Hematopoietic multipotent progenitor cell treated with erythropoietin and hydrocortisone succinate and interleukin-3 and kit ligand, for 15 days (in vitro differentiated cells): ENCODE measurements around the gene GLO1.

Experiments
- DNase-seq: peaks from one replicate; pipeline ENCODE4 v3.0.0-alpha.2; 2015; ENCODE audit warnings: low spot score

The GLO1 gene

DNA sequence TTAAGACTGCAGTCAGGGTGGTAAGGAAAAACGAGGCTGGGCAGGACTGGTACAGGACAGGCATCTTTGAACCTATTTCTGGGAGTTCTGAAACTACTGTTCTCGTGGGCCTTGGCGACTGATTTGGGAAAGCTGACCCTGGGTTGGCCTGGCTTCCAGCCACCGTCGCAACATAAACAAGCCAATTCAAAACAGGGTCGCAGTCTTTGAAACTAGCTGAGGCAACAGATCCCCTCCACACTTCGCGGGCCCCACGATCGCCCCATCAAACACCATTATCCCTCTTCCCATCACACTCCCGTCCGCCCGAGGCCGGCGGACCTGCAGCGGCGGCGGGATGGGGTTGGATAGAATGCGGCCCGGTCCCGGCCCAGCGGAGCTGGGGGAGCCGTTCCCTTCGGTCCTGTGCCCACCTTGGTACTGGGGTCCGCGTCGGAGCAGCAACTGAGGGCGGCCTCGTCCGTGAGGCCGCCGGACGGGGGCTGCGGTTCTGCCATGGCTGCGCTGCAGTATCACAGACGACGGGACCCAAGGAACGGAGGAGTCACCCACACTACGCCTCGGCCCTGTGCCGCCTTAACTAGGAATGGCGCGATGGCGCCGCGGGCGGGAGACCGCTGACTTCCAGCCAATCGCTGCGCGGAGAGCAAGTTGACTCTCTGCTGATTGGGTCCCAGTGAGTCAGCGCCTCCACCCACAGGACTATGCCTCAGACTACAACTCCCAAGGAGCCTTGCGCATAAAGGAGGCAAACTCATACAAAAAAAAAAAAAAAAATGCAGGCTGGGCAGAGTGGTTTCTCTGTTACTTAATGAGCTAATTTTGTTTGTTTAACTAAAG is at the start of gene GLO1:
TSS of gene GLO1 (minus strand) at position 588 of the 840 bp plus-strand sequence. CDS start at position 497, 91 bp downstream.
- DNase-seq = peak; percentile 97

DNA sequence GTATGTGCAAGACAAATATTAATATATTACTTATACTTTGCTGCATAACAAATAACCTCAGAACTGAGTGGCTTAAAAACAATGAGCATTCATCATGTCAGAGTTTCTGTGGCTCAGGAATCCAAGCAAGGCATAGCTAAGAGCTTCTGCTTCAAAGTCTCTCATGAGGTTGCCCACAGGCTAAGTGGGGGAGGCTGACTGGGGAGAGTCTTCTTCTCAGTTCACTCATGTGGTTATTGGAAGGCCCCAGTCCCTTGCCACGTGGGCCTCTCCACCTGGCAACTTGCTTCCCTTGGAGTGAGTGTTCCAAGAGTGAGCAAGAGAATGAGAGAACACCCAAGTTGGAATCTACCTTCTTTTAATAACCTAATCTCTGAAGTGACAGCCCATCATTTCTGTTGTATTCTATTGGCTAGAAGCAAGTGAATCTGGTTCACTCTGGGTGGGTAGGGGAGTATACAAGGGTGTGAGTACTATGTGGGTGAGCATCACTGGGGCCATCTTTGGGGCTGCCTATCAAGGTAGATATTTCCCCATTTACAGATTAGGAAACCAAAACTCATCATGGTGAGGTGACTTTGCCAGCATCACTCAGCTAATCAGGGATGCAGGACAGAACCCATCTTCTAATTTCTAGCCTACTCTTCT is 48.1 kb upstream of the GLO1 start:
- no peak for DNase-seq

DNA sequence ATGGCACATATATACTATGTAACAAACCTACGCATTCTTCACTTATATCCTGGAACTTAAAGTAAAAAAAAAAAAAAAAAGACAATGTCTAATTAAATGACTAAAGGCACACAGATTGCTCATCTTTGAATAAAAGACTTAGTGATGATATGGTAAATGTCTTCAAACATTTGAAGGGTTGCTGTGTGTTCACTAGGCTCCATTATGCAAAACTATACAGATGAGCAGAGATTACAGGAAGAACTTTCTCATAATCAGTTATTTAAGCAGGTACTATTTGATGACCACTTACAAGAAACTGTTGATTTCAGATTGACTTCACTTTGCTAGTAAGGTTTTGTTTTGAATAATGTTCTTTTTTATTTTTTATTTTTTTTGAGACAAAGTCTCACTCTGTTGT is 46.5 kb upstream of the GLO1 start:
- no peak for DNase-seq

DNA sequence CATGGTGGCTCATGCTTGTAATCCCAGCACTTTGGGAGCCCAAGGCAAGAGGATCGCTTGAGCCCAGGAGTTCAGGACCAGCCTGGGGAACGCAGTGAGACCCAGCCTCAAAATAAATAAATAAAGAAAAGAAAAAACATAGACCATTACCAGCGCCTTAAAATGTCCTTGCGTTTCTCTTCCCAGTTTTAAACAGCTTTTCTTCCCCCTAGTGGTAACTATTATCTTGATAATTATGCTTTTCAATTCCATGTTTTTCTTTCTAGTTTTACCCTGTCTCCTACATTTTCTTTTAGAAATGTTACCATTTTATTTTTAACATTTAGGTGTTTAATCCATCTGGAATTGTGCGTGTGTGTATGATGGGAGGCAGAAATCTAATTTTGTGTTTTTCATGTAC is 36.6 kb upstream of the GLO1 start:
- no peak for DNase-seq

DNA sequence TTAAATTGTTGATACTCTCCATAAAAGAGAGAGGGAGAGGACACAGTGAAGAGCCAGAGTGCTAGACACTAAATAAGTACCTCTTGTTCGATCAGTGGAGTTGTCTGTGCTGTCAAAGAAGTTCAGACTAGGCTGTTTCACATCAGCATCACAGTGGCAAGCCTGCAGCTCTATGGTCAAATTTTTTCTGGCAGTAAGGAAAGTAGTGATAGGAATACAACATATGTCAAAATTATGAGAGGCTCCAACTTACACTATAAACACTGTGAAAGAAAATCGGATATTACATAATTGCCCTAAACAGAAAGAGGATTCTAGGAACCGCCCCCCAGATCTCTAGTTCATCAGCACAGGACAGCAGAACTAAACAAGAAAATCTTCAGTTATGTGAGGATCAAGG is 35.3 kb upstream of the GLO1 start:
- no peak for DNase-seq

DNA sequence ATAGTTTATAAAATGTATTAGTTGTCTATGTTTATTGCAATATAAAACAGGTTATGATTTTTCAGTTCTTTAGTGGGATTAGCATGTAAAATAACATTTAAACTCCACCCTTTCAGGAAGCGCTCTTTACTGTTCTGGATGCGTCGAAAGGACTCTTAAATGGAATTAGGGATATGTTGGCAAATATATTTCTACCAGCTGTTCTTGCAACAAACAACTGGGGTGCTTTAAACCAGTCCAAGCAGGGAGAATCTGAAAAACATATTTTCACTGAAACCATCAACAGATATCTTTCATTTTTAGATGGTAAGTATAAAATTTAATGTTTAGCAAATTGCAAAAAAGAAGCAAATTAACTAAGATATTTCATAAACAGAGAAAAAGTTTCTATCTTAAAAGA is 34.0 kb upstream of the GLO1 start:
- no peak for DNase-seq

DNA sequence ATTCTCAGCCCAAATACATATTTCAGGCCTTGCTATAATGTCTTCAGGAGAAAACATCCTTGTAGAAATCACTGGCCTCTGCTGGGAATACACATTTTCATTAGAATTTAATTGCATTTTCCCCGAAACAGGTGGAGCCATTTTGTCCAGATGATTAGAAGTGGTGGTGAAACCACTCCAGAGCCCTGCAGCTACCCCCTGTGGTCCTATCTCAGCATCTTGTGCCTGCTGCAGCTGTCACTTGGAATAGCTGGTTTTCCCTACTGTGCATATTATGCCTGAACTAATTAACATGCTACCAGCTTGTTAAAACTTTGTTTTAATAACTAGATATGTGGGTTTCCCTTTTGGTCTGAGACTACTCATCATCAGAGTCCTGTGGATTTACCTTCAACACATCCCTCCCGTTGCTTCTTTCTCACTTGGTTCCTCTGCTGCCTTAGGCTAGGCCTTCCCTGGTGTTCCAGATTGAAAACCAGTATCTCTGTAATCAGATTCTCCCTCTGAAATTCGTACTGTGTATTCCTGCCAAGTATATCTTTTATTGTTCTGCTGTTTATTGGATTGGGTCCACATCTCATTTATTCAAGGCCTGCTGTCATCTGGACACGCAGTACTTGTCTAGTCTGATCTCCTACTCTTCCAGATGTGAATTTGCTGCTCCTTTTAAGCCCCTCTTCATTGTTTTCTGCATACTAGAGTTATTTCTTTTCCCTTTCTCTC is 27.4 kb upstream of the GLO1 start:
- no peak for DNase-seq

DNA sequence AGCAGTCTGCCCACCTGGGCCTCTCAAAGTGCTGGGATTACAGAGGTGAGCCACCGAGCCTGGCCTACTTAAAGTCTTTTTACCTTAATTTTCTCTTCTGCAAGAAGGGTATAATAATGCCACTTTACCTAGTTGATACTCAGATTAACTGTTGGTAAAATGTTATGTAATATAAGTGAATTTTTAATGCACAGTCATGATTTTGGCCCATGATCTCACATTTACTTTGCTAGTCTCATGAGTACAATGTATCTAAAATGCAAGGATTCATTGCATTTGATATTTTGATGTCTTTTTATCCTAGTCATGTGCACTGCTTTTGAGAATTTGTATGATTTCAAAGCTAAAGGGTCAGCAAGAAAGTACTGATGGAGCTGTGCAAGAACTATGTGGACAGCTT is 25.3 kb upstream of the GLO1 start:
- no peak for DNase-seq

DNA sequence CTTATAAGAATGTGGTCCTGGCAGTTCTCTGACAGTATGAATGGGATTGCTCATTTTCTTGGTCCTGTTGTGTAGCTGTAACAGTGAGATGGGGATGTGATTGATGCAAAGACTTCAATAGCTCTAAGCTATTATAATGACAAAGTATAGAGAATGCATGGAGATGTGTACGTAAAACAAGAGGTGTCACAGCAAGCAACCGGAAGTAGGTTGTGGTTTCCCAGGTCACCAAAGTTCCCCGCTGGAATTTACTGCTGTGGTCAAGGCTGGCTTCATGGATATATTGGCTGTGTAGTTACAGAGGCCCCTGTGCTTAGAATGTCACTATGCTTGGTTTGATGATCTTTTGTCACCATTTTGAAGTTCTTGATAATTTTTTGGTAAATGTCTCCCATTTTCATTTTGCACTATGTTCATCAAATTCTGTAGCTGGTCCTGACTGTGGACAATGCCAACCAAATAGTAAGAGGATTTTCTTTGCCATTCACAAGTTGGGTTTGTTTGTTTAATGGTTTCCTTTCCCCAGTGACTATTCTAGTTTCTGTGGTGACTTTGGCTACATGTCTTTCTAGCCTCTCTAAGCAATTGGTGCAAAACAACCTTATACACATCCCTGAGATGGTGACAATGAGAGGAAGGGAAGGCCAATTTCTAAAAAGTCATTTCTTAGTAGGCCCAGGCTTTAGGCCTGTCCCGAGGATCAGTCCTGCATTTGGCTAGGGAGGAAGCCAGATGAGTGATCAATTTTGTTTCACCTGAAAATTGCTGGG is 22.7 kb upstream of the GLO1 start:
- no peak for DNase-seq

DNA sequence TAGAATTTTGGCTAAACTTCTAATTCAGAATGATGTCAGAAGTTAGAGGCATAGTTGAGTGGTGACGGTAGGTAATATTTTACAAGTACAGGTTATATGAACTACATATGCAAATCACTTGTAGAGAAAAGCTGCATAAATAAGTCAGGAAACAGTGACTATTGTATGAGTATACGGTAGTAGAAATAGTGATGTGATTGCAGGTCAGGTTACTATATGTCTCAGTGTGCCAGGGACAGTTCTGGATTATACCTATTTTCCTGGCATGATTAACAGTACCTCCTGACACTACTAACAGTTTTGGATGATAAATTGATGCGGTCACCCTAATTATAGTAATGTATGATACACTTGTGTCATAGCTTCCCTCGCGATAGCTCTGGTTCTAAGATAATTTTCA is 21.4 kb upstream of the GLO1 start:
- DNase-seq = no peak

DNA sequence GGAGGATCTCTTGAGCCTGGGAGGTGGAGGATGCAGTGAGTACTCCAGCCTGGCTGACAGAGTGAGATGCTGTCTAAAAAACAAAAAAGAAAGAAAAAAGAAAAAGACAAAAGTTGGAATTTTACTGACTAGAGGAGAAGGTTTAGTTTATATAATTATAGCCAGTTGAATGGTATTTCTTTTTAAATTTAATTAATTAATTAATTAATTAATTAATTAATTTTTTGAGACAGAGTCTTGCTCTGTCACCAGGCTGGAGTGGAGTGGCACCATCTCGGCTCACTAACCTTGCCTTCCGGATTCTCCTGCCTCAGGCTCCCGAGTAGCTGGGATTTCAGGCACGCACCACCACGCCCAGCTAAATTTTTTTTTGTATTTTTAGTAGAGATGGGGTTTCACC is 20.8 kb upstream of the GLO1 start:
- no peak for DNase-seq

DNA sequence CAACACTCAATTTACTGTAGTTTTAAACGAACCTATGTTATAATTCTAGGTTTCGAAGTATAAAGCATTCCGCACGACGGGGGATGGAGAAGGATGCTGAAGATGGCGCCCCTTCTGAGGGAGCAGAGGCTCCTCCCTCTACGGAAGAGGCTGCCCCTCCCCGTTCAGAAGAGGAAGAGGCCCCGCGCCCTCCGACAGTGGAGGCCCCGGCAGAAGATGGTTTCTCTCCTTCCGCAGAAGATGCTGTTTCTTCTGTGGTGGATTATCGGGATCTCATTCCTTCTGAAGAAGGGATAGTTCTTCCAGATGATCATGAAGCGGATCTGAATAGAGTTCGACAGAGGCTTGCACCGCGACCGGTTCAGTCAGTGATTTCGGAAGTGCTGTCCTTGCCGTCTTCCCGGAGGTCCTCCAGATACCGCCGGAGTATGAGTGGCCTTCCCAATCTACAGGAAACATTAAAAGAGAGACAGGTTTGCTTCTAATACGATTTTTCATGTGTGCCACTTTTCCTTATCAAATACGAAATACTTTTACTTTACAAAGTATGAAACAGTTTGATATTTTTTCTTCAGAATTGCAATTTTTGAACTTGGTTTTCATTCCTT is 19.9 kb upstream of the GLO1 start:
- DNase-seq = no peak

DNA sequence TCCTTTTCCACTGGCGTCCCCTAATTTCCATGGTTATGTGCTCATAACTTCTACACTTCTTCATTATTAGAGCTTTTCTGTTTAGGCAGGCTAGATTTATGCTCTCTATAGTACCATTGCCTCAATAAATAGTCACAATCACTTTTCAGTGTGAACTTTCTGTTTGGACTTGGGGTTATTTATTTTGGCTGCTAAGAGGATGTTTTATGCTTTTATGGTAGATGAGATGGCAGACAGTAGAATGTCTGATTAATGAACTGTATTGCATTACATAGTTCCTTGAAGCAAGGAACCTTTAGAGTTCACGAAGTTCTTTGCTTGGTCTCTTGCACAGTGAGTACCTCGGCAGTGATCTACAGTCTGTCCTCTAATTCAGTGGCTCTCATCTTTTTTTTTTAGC is 19.1 kb upstream of the GLO1 start:
- DNase-seq = no peak

DNA sequence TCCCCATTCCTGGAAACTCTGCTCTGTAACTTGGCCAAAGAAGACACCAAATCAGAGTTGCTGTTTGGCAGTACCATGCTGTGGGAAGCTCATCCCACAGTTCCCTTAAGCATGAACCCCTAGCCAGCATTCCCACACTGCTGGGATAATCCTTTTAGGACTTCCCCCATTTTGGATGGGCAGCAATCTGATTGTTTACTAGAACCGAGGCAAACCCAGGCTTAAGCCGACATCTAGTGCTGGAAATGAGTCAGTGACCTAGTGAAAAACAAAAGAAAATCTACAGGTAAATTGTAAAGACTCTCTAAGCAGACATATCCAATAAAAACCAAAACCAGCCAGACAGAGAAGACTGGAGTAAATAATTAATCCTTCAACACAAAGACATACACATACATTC is 17.4 kb upstream of the GLO1 start:
- DNase-seq = no peak

DNA sequence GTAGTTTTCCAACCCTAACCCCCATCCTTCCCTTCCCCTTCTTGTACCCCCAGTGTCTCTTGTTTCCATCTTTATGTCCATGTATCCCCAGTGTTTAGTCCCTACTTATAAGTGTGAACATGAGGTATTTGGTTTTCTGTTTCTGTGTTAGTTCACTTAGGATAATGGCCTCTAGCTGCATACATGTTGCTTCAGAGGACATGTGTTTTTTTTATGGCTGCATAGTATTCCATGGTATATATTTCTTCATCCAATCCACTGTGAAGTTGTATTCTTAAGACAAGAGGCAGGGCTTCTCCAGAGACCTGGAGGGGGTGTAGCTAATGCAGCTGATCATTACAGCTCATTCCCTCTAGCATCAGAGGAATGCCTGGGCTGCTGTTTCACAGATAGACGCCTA is 16.4 kb upstream of the GLO1 start:
- no peak for DNase-seq

DNA sequence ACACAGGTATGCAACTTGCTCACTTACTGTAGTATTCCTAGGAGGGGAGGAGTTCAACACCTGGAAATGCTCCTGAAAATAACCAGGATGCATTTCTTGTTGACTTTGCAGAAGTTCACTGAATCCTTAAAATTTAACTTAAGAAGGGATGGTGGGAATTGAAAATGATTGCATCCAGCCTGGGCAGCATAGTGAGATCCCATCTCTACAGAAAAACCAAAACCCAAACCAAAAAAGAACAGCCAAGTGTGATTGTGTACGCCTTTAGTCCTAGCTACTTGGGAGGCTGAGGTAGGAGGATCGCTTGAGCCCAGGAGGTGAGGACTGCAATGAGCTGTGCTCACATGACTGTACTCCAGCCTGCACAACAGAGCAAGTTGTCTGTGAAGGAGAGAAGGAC is 13.9 kb upstream of the GLO1 start:
- no peak for DNase-seq

DNA sequence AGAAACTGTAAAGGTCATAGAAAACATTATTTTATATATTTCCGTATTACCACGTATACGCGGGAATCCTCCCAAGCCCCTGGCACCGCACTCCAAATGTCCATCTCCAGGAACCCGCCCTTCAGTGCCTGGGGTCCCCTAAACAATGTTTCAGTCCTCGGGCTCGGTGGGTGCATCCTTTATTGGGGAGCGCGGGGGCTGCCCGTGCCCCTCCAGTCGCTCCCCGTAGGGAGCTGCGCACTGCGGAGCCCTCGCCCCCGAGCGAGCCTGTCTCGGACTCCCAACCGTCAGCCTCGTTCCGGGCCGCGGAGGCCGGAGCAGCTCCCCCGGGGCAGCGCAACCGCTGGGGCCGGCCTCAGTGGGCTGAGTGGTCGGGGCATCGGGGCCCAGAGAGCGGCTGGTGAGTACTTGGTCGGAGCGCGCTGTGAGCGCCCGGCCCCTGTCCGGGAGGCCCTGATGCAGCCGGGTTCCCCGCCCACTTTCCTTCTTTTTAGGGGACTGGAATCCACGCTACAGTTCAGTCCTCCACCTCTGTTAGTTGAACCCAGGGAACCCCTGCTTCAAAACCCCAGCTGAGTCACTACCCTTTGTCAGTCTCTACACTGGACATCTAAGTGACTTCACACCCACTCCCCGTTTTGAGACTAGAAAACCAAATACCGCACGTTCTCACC is 12.2 kb upstream of the GLO1 start, which contains the start of gene DNAH8:
TSS of gene DNAH8 (plus strand) at position 296 of the 674 bp plus-strand sequence. CDS start 7,499 bp downstream, outside the sequence.
- DNase-seq = no peak

DNA sequence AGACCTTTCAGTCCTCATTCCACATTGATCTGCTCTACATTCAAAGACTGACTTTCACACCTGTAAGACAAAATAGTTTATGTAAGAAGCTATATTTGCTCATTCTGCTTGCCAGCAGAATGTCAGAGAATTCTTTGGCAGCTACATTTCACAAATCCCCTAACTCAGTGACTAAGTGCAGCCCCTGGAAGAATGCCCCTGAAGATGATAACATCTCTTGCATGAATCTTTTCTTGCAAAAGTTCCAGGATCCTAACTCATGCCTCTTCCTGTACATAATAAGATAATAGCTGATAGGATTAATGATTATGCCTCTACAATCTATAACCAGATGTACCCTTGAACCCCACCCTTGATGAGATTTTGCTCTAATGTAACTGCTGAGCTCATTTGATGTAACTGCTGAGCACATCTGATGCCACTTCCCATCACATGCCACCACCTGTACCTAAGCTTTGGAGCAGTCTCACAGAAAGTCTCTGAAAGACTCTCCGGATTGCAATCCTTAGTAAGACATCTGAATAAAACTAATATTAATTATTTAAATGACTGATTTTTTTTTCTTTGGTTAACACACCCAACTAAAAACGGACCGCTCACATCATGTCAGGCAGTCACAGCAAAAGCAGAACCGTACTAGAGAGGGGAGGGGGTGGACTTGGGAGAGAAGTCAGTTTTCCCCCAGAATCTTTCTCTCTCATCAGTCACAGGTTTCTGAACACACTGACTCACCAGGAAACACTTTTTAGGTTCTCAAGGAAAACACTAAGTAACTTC is 11.5 kb upstream of the GLO1 start:
- no peak for DNase-seq

DNA sequence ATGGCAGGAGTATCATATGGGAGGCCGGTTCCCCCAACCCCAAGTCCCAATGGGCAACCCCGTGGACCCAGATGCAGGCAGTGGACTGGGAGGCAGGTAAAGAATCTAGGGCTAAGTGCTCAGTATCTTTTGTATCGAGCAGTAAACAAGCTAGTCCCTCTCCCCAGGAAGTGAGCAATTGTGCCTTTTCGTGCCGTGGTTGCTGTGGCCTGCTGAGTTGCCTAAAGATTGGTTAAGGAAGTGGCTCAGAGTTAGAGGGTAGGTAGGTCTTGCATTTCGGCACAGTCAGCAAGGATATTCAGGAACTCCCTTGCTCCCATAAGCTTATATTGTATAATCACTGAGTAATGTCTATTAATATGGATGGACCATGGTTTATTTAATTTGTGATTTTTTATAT is 10.9 kb upstream of the GLO1 start:
- DNase-seq = no peak

DNA sequence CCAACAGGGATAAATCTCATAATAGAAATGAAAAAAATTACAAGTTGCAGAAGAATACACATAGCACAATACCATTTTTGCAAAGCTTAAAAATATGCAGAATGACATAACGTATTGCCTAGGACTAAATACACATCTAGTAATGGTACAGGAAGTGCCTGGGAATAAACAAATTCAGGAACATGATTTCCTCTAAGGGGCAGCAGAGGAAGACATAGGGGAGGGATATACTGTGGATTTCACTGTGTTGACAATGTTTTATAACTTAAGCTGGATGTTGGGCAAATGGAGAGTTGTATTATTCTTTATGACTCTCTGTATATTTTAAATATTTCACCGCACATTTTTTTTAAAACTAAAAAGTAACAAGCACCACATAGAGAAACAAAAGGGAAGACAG is 5.6 kb upstream of the GLO1 start:
- no peak for DNase-seq
